ENCODE measurements around the gene MINDY1. TPM values are rescaled to one million over a fixed set of nuclear protein-coding genes. Genes with fewer than 3 reads are reported as not detected.

Gene MINDY1
- polyA plus RNA-seq, 1 experiment, result 12.8 TPM

DNA sequence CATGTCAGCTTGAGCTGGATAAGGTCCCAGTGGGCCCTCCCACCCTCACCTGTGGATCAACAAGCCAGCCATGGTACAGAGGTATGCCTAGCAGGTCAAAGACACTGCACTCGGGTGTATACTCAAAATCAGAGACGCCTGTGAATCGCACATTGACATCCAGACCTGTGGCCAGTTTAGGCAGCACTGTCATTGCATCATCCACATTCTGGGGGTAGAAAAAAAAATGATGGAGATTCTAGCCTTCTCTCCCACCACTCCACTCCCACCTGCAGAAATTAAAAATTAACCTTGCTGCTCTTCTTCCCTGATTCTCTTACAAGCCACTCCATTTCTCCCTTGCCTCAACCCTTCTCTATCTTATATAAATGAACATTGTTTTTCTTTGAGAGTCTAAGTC is 6.3 kb downstream of the MINDY1 start:
- H3K27me3 ChIP-seq (ENCODE audit: control insufficient read depth, insufficient read depth, low read length), result no peaks in the 10 kb centered on the region
- H3K9me3 ChIP-seq (ENCODE audit: control insufficient read depth, insufficient read depth, low read length), result no peaks in the 10 kb centered on the region
- H3K4me3 ChIP-seq (ENCODE audit: low read depth, low read length), result no peak overlapping the region
- TF ChIP-seq, protein P1, sequence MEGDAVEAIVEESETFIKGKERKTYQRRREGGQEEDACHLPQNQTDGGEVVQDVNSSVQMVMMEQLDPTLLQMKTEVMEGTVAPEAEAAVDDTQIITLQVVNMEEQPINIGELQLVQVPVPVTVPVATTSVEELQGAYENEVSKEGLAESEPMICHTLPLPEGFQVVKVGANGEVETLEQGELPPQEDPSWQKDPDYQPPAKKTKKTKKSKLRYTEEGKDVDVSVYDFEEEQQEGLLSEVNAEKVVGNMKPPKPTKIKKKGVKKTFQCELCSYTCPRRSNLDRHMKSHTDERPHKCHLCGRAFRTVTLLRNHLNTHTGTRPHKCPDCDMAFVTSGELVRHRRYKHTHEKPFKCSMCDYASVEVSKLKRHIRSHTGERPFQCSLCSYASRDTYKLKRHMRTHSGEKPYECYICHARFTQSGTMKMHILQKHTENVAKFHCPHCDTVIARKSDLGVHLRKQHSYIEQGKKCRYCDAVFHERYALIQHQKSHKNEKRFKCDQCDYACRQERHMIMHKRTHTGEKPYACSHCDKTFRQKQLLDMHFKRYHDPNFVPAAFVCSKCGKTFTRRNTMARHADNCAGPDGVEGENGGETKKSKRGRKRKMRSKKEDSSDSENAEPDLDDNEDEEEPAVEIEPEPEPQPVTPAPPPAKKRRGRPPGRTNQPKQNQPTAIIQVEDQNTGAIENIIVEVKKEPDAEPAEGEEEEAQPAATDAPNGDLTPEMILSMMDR (IDR thresholded peaks at IDR 0.05; ENCODE audit: low read depth, low read length), result no peak
- DNase-seq (ENCODE audit: low read depth, low spot score), result no peak
- no peak overlapping the region for H3K27ac ChIP-seq (ENCODE audit: low read depth, low read length)
- ChIA-PET CTCF (interaction anchor here (1.3 to 2.7 kb wide), 2 partner anchors 20 to 99 kb away, joined by 4 to 9 read pairs; no protein-coding TSS in a partner anchor), POLR2A (interaction anchor here (0.7 kb wide), 1 partner anchor 40 kb away, joined by 3 read pairs; no protein-coding TSS in a partner anchor)

DNA sequence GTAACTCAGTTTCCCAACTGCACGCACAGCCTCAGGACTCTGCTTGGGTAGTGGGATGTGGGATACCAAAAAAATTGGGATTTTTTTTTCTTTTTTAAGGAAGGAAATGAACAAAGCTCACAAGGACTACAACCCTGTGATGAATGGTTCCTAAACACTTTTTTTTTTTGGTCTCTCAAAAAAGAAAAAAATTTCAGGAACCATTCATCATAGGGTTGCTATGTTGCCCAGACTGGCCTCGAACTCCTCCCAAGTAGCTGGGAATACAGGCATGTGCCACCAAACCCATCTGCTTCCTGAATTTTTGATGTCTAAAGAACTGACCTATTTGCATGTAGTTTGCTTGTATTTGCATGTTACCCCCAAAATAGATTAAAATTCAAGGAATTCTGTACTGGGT is 6.8 kb downstream of the MINDY1 start:
- H3K27ac ChIP-seq (ENCODE audit: low read depth, low read length), result peak overlapping the region; percentile 70
- CTCF ChIA-PET, result interaction anchor here (0.6 to 2.7 kb wide), 2 partner anchors 20 to 439 kb away, joined by 3 to 9 read pairs; no protein-coding TSS in a partner anchor
- POLR2A ChIA-PET, result interaction anchor here (0.6 to 1.6 kb wide), 3 partner anchors 18 to 39 kb away, joined by 3 to 4 read pairs (median 3); partner anchors contain the start of gene ANXA9
- no peaks in the 10 kb centered on the region for H3K9me3 ChIP-seq (ENCODE audit: control insufficient read depth, insufficient read depth, low read length)
- no peaks in the 10 kb centered on the region for H3K27me3 ChIP-seq (ENCODE audit: control insufficient read depth, insufficient read depth, low read length)
- TF ChIP-seq, protein P1 (IDR thresholded peaks at IDR 0.05; ENCODE audit: low read depth, low read length), result no peak
- no peak overlapping the region for H3K4me3 ChIP-seq (ENCODE audit: low read depth, low read length)
- DNase-seq (ENCODE audit: low read depth, low spot score), result no peak

DNA sequence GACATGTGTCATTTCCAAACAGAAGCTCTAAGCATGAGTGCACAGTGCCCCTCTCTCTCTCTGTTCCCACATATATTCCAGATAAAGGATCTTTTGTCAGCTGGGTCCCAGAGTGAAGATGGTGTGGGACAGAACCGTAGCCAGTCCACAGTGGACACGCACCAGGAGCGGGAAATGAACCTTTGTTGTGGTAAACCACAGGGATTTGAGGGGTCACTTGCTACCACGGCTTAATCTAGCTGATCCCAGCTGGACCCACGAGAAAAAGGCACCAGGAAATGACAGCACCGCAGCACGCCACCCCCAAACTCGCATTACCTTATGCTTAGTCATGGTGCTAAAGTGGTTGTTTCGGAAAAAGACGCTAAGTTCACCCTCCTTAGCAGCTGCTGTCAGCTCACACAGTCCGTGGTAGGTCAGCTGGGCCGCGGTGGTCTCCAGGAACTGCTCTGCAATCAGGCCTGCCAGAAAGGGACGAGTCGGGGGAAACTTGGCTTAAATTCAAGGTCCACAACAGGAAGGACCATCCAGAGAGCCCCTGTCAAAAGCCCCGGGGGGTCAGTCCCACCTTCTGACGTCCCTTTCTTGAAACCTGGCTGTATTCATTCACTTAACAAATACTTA is 7.5 kb downstream of the MINDY1 start:
- POLR2A ChIA-PET, result interaction anchor here (0.6 to 1.6 kb wide), 2 partner anchors 17 to 33 kb away, joined by 3 to 4 read pairs; partner anchors contain the start of gene ANXA9
- Histone ChIP-seq H3K27me3 (ENCODE audit: control insufficient read depth, insufficient read depth, low read length) (no peaks in the 10 kb centered on the region), H3K4me3 (ENCODE audit: low read depth, low read length) (no peak overlapping the region), H3K27ac (ENCODE audit: low read depth, low read length) (peak overlapping the region; percentile 70), H3K9me3 (ENCODE audit: control insufficient read depth, insufficient read depth, low read length) (no peaks in the 10 kb centered on the region)
- CTCF ChIA-PET, result interaction anchor here (0.6 to 2.7 kb wide), 4 partner anchors 19 to 439 kb away, joined by 3 to 9 read pairs (median 4); no protein-coding TSS in a partner anchor
- DNase-seq (ENCODE audit: low read depth, low spot score), result peak; percentile 37
- TF ChIP-seq, protein P1 (IDR thresholded peaks at IDR 0.05; ENCODE audit: low read depth, low read length), result no peak

DNA sequence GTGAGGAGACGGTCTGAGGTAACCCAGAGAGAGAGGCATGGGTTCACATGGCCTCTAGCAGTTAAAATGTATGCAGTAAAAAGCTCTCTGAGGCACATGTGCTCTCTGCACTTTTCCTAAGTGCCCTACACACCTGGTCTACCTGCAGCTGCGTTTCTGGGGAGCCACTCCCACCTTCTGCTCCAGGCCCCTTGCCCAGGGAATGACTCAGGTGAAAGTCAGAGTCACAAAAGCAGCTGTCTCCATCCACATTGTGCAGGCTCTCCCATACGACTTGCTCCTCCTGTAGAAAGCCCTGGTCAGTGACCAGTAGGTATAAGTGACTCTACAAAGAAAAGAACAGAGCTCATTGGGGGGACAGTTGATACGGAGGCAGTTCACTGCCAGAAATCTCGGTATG is 8.8 kb downstream of the MINDY1 start:
- TF ChIP-seq, protein P1 (IDR thresholded peaks at IDR 0.05; ENCODE audit: low read depth, low read length), result no peak
- Histone ChIP-seq H3K27me3 (ENCODE audit: control insufficient read depth, insufficient read depth, low read length) (no peaks in the 10 kb centered on the region), H3K9me3 (ENCODE audit: control insufficient read depth, insufficient read depth, low read length) (no peaks in the 10 kb centered on the region), H3K4me3 (ENCODE audit: low read depth, low read length) (no peak overlapping the region), H3K27ac (ENCODE audit: low read depth, low read length) (no peak overlapping the region)
- ChIA-PET CTCF (interaction anchor here (2.7 kb wide), 1 partner anchor 18 kb away, joined by 9 read pairs; no protein-coding TSS in a partner anchor), POLR2A (interaction anchor here (1.0 kb wide), 1 partner anchor 8 kb away, joined by 6 read pairs; the partner anchor contains the start of gene MINDY1)
- DNase-seq (ENCODE audit: low read depth, low spot score), result no peak
